Gastrocnemius medialis (tissue), 4 donors: ENCODE data around the gene PP2D1. TPM values are rescaled to one million over a fixed set of nuclear protein-coding genes. Genes with fewer than 3 reads are reported as not detected.

Source experiments
- ATAC-seq, 2 donors: fragments of 150-250 bp; one replicate each; pipeline ENCODE4 v1.9.1; 2016
- DNase-seq, 2 donors: peaks; one replicate each; pipeline ENCODE4 v3.0.0-alpha.2; 2019
- H3K27ac ChIP-seq, 4 donors: fragments of 200-600 bp; sonication (generic); 1 replicate in 1 of 4; 2 replicates in 3 of 4; pipeline ENCODE4 v1.5.1; 2016 to 2018; ENCODE audit warnings: mild to moderate bottlenecking in 2 of 4, moderate library complexity in 1 of 4
- H3K27me3 ChIP-seq, 3 donors: fragments of 200-600 bp; sonication (generic) in 2 of 3; 1 replicate in 1 of 3; 2 replicates in 2 of 3; pipeline versions ENCODE4 v1.5.1 to v1.6.0; 2016 to 2019; ENCODE audit warnings: mild to moderate bottlenecking in 1 of 3, moderate library complexity in 1 of 3
- H3K36me3 ChIP-seq, 2 donors: fragments of 200-600 bp; sonication (generic) in 1 of 2; one replicate each; pipeline ENCODE4 v1.5.1; 2017 to 2018
- H3K4me1 ChIP-seq, 2 donors: fragments of 200-600 bp; sonication (generic) in 1 of 2; one replicate each; pipeline ENCODE4 v1.5.1; 2016 to 2017; ENCODE audit warnings: mild to moderate bottlenecking in 2 of 2
- H3K4me3 ChIP-seq, 4 donors: fragments of 200-600 bp; sonication (generic) in 3 of 4; 1 replicate in 1 of 4; 2 replicates in 3 of 4; pipeline ENCODE4 v1.5.1; 2016 to 2019; ENCODE audit warnings: mild to moderate bottlenecking in 2 of 4
- H3K9me3 ChIP-seq, 3 donors: fragments of 200-600 bp; sonication (generic) in 2 of 3; 1 replicate in 1 of 3; 2 replicates in 2 of 3; pipeline ENCODE4 v1.5.1; 2016 to 2019
- CTCF ChIP-seq, 5 experiments: fragments of 450-650 bp in 3 of 5; fragments of 200-600 bp in 2 of 5; sonication (generic) in 2 of 5; IDR thresholded peaks in 4 of 5; conservative IDR thresholded peaks in 1 of 5; 1 replicate in 4 of 5; 2 replicates in 1 of 5; pipeline ENCODE4 v1.5.1; 2016 to 2019; ENCODE audit warnings: antibody characterized with exemption in 5 of 5, mild to moderate bottlenecking in 3 of 5, moderate library complexity in 3 of 5
- POLR2A ChIP-seq, 2 donors: fragments of 450-650 bp; IDR thresholded peaks; one replicate each; pipeline ENCODE4 v1.6.1; 2017; ENCODE audit warnings: antibody characterized with exemption in 2 of 2, mild to moderate bottlenecking in 2 of 2, moderate library complexity in 2 of 2
- in situ Hi-C, 4 donors: fragments of 200-750 bp; cut with MboI; loops; one replicate each; pipeline versions ENCODE4 v1.15.0 to v1.8.0; 2017; ENCODE audit warnings: low sequenced_read_pairs in 4 of 4
- intact Hi-C: fragments of 100-400 bp; cut with DNase I; formaldehyde crosslinking; loops from one replicate; pipeline ENCODE4 v1.15.1; 2023; ENCODE audit warnings: low total_unique reads
- total RNA-seq, 4 donors: library from RNA; depleted of rRNA; stranded (reverse); fragments of >200 nt; gene quantifications; one replicate each; pipeline versions ENCODE4 v1.1.0 to v1.2.3, GENCODE V29; 2016

PP2D1 gene
- total RNA-seq, 4 donors from 2014 or later, result not detected

GRCh38 chr3:20052851-20053250, 40.8 kb upstream of the PP2D1 start:
- in situ Hi-C loops, result no loop called here
- H3K27me3 ChIP-seq, result no peaks in the 10 kb centered on the region
- no peak overlapping the region for H3K4me3 ChIP-seq
- DNase-seq (no peak), ATAC-seq (no peak)
- no peak overlapping the region for H3K27ac ChIP-seq
- peaks cover 45 to 48% of the 10 kb centered on the region in 2 donors for H3K4me1 ChIP-seq
- H3K36me3 ChIP-seq, result no peaks in the 10 kb centered on the region
- intact Hi-C loops, result no loop called here
- no peaks in the 10 kb centered on the region for H3K9me3 ChIP-seq
- no peak for TF ChIP-seq CTCF (IDR thresholded peaks at IDR 0.05 in 4 of 5, conservative IDR thresholded peaks at IDR 0.05 in 1 of 5)
- no peak for TF ChIP-seq POLR2A (IDR thresholded peaks at IDR 0.05)

GRCh38 chr3:20051123-20051806, 39.2 kb upstream of the PP2D1 start:
- no peak for DNase-seq
- ATAC-seq, result no peak
- no peaks in the 10 kb centered on the region for H3K9me3 ChIP-seq
- H3K4me3 ChIP-seq, result no peak overlapping the region
- in situ Hi-C loops (no loop called here), intact Hi-C loops (no loop called here)
- no peaks in the 10 kb centered on the region for H3K27me3 ChIP-seq
- no peaks in the 10 kb centered on the region for H3K36me3 ChIP-seq
- TF ChIP-seq POLR2A (IDR thresholded peaks at IDR 0.05) (no peak), CTCF (IDR thresholded peaks at IDR 0.05 in 4 of 5, conservative IDR thresholded peaks at IDR 0.05 in 1 of 5) (no peak)
- peak overlapping the region in 2 of 4 donors; percentile 29 to 31 for H3K27ac ChIP-seq
- peaks cover 32 to 38% of the 10 kb centered on the region in 2 donors for H3K4me1 ChIP-seq

- ATAC-seq, result no peak
- H3K27ac ChIP-seq, result peak overlapping the region; percentile 0 to 44 (median 9)
- peaks cover 15 to 32% of the 10 kb centered on the region in 2 donors for H3K4me1 ChIP-seq
- intact Hi-C loops, result no loop called here
- H3K36me3 ChIP-seq, result no peaks in the 10 kb centered on the region
- DNase-seq, result no peak
- TF ChIP-seq CTCF (IDR thresholded peaks at IDR 0.05 in 4 of 5, conservative IDR thresholded peaks at IDR 0.05 in 1 of 5) (no peak), POLR2A (IDR thresholded peaks at IDR 0.05) (no peak)
- in situ Hi-C loops, result loop anchor here in 2 of 4 donors (10.0 kb wide), 2 partner anchors 103 to 137 kb away; partner anchors contain the start of genes RAB5A (in 1 of the 2) and SGO1 (in 1 of the 2)
- no peaks in the 10 kb centered on the region for H3K9me3 ChIP-seq
- no peak overlapping the region for H3K4me3 ChIP-seq
- no peaks in the 10 kb centered on the region for H3K27me3 ChIP-seq
Measured at GRCh38 chr3:20047976-20048883, 36.2 kb upstream of the PP2D1 start.

GRCh38 chr3:20047341-20047779, 35.3 kb upstream of the PP2D1 start:
- H3K36me3 ChIP-seq, result no peaks in the 10 kb centered on the region
- intact Hi-C loops, result no loop called here
- H3K9me3 ChIP-seq, result no peaks in the 10 kb centered on the region
- DNase-seq, result no peak
- in situ Hi-C loops, result loop anchor here in 2 of 4 donors (10.0 kb wide), 2 partner anchors 103 to 137 kb away; partner anchors contain the start of genes RAB5A (in 1 of the 2) and SGO1 (in 1 of the 2)
- peak overlapping the region in 1 of 4 donors; percentile 11 for H3K27ac ChIP-seq
- H3K4me1 ChIP-seq, result peaks cover 23 to 40% of the 10 kb centered on the region in 2 donors
- no peak overlapping the region for H3K4me3 ChIP-seq
- no peak for ATAC-seq
- TF ChIP-seq CTCF (IDR thresholded peaks at IDR 0.05 in 4 of 5, conservative IDR thresholded peaks at IDR 0.05 in 1 of 5) (no peak), POLR2A (IDR thresholded peaks at IDR 0.05) (no peak)
- no peaks in the 10 kb centered on the region for H3K27me3 ChIP-seq
